HG02610 (cell line): Measurements from ENCODE around the gene RNU6-1.

Source experiments
- ATAC-seq: cut with Tn5 transposase; IDR thresholded peaks from one replicate; pipeline ENCODE4 v1.9.1; 2021; ENCODE audit warnings: mild to moderate bottlenecking, moderate library complexity; ENCODE audit not compliant: unreplicated experiment

RNU6-1 gene

GRCh38 chr15:67822537-67823313, 17.1 kb downstream of the RNU6-1 start:
- ATAC-seq = no peak

- ATAC-seq = no peak
Observed at GRCh38 chr15:67821784-67822440, 17.9 kb downstream of the RNU6-1 start.

- no peak for ATAC-seq
Observed at GRCh38 chr15:67820992-67821783, 18.7 kb downstream of the RNU6-1 start.

GRCh38 chr15:67820122-67820991, 19.5 kb downstream of the RNU6-1 start:
- no peak for ATAC-seq

GRCh38 chr15:67819636-67820035, 20.2 kb downstream of the RNU6-1 start:
- no peak for ATAC-seq

GRCh38 chr15:67818464-67818863, 21.4 kb downstream of the RNU6-1 start:
- ATAC-seq = no peak

- no peak for ATAC-seq
Observed at GRCh38 chr15:67816668-67817067, 23.2 kb downstream of the RNU6-1 start.

GRCh38 chr15:67815036-67815592, 24.7 kb downstream of the RNU6-1 start:
- no peak for ATAC-seq

- ATAC-seq = no peak
Observed at GRCh38 chr15:67813104-67813634, 26.7 kb downstream of the RNU6-1 start.

- no peak for ATAC-seq
Observed at GRCh38 chr15:67812241-67812644, 27.6 kb downstream of the RNU6-1 start.

- ATAC-seq = no peak
Observed at GRCh38 chr15:67809866-67810265, 30.0 kb downstream of the RNU6-1 start.

GRCh38 chr15:67809441-67809840, 30.4 kb downstream of the RNU6-1 start:
- ATAC-seq = no peak

- no peak for ATAC-seq
Observed at GRCh38 chr15:67808821-67809220, 31.0 kb downstream of the RNU6-1 start.

- ATAC-seq = no peak
Observed at GRCh38 chr15:67807836-67808235, 32.0 kb downstream of the RNU6-1 start.

GRCh38 chr15:67807141-67807540, 32.7 kb downstream of the RNU6-1 start:
- ATAC-seq = no peak

GRCh38 chr15:67806536-67806935, 33.3 kb downstream of the RNU6-1 start:
- no peak for ATAC-seq

- ATAC-seq = no peak
Observed at GRCh38 chr15:67805666-67806516, 34.0 kb downstream of the RNU6-1 start.

- no peak for ATAC-seq
Observed at GRCh38 chr15:67805008-67805665, 34.7 kb downstream of the RNU6-1 start.
